ENCODE data around the gene DPY19L1.
"Not testable (repeated sequence)": the region's sequence is repeated elsewhere in the genome, so short reads cannot be mapped to it uniquely, and the experiment has no call there.

Gene DPY19L1

DNA sequence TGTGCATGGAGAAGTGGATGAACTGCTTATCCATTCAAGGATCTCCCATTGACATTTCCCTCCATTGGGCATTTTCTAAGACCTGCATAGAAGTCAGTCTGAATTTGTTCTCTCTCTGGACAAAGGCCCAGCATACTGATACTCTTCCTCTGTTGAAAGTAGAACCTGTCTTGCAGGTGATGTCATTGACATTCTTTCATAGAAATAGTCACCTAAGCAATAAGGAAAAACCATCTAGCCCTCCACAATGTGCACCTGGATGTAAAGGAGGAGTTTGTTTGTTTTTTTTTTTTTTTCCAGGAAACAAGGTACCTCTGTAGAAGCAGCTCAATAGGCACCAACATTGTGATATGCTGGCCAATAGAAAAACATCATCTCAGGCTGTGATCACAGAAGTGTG, 150.4 kb downstream of the DPY19L1 start:
- DNase-seq (ENCODE audit: low spot score), result no peak
- in situ Hi-C loops (cut with MboI; ENCODE audit: low pct_unique_long_range_greater_than_20kb, low sequenced_read_pairs, unreplicated experiment), result no loop called here
- TF ChIP-seq, protein P1, sequence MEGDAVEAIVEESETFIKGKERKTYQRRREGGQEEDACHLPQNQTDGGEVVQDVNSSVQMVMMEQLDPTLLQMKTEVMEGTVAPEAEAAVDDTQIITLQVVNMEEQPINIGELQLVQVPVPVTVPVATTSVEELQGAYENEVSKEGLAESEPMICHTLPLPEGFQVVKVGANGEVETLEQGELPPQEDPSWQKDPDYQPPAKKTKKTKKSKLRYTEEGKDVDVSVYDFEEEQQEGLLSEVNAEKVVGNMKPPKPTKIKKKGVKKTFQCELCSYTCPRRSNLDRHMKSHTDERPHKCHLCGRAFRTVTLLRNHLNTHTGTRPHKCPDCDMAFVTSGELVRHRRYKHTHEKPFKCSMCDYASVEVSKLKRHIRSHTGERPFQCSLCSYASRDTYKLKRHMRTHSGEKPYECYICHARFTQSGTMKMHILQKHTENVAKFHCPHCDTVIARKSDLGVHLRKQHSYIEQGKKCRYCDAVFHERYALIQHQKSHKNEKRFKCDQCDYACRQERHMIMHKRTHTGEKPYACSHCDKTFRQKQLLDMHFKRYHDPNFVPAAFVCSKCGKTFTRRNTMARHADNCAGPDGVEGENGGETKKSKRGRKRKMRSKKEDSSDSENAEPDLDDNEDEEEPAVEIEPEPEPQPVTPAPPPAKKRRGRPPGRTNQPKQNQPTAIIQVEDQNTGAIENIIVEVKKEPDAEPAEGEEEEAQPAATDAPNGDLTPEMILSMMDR (IDR thresholded peaks at IDR 0.05; ENCODE audit: extremely low read depth, insufficient read depth, missing control alignments), result no peak

DNA sequence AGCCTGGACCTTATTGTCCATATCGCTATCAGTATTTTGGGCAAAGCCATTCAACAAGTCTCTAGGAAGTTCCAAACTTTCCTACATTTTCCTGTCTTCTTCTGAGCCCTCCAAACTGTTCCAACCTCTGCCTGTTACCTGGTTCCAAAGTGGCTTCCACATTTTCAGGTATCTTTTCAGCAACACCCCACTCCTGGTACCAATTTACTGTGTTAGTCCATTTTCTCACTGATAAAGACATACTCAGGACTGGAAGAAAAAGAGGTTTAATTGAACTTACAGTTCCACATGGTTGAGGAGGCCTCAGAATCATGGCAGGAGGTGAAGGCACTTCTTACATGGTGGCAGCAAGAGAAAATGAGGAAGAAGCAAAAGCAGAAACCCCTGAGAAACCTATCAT, 153.4 kb downstream of the DPY19L1 start:
- DNase-seq (ENCODE audit: low spot score); in situ Hi-C loops (cut with MboI; ENCODE audit: low pct_unique_long_range_greater_than_20kb, low sequenced_read_pairs, unreplicated experiment): not testable (repeated sequence)

DNA sequence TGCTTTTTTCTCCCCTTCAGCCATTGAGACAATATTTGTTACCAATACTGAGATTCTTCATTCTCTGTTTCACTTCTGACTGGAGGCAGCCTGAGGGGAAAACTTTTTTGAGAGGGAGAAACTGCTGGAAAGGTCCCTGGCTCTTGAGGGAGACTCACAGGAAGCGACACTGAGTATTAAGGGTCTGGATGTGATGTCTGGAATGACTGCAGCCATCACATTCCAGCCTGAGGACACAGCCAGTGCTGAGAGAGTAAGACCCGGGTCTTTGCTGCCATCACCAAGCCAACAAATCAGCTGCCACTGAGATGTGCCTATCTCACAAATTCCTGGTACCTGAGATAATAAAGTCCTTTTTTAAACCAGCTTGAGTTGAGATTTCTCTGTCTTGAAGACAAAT, 157.4 kb downstream of the DPY19L1 start:
- TF ChIP-seq, protein P1 (IDR thresholded peaks at IDR 0.05; ENCODE audit: extremely low read depth, insufficient read depth, missing control alignments), result no peak
- DNase-seq (ENCODE audit: low spot score), result no peak
- in situ Hi-C loops (cut with MboI; ENCODE audit: low pct_unique_long_range_greater_than_20kb, low sequenced_read_pairs, unreplicated experiment), result no loop called here

DNA sequence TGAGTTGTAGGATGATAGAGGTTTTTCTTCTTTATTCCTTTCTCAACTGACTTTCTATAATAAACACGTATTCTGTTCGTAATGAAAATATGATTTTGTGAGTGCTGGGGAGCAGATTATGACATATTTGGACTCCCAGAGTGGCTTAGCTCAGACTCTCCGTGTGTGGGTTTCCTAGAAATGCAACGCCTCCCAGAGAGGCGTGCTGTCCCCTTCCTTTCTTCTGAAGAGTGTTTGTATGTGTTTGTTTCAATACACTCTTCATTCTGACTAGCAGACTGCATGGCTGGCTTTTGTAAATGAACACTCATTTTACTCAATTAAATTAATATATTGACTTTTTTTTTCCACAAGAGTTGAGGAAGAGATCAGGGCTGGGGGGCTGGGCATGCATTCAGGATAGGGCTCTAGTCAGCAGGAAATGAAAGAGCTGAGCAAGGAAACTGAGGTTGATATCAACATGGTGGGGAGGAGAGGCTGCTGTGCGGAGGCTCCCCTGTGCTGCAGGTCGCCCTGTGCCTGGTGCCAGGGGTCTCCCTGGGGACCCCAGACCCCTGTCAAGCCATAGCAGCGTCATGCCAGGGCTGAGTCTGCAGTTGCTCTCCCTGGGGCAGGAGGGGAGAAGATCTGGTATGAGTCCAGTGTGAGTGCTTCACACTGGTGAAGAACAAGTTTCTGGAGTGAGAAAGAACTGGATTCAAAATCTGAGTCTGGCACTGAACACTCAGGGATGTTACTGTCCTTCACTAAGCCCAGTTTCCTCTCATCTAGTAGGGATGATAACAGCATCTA, 158.1 kb downstream of the DPY19L1 start:
- in situ Hi-C loops (cut with MboI; ENCODE audit: low pct_unique_long_range_greater_than_20kb, low sequenced_read_pairs, unreplicated experiment); DNase-seq (ENCODE audit: low spot score): not testable (repeated sequence)

Measured in GM13977 (cell line).